ENCODE data around the gene PRKCA. TPM values are rescaled to one million over a fixed set of nuclear protein-coding genes. Genes with fewer than 3 reads are reported as not detected.

The PRKCA gene
- total and polyA plus RNA-seq, 2 of the 13 experiments (the other 11 are each of a cell fraction or from before 2014, with no cell fraction given): 18.5 to 21.5 TPM

DNA sequence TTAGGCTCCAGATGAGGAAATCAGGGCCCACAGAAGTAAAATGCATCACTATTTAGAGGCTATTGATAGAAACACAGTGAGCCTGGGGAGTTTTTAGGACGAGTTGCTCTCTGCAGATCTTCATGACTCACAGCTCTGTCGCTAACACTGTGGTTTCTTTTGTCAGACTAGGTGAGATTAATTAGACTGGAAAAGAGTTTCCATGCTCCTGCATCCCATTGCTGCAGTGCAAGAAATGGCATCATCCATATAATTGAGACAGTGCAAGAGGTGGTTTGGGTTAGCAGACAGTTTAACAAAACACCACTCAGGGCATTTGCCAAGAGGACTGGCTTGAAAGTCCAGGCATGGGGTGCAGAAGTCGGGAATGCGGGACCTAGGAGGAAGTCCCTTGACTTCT, 333.7 kb downstream of the PRKCA start:
- no peak for ATAC-seq
- no peaks in the 10 kb centered on the region for H3K79me2 ChIP-seq (ENCODE audit: insufficient read depth, low read length)
- H3K4me3 ChIP-seq (replicated peaks in 1 of 3; ENCODE audit: insufficient read depth in 1 of 3, low read depth in 2 of 3, low read length in 3 of 3): no peak overlapping the region
- H3K4me2 ChIP-seq (ENCODE audit: low read depth, low read length): no peak overlapping the region
- 98% methylated on average over 4 of the region's 4 CpGs for WGBS (ENCODE audit: low lambda C conversion rate)
- no peak overlapping the region for H3K27ac ChIP-seq (ENCODE audit: extremely low read length, insufficient read depth, low read length)
- no peak overlapping the region for H3K9ac ChIP-seq (ENCODE audit: insufficient read depth, low read depth, low read length)
- intact Hi-C loops (cut with micrococcal nuclease; ENCODE audit: unreplicated experiment) (no loop called here), in situ Hi-C loops (cut with HindIII; ENCODE audit: extremely low pct_ligation_motif_present, low pct_unique_long_range_greater_than_20kb) (no loop called here)
- H3K4me1 ChIP-seq (ENCODE audit: insufficient read depth, low read length): no peaks in the 10 kb centered on the region
- POLR2A ChIA-PET: no interaction called here
- no peaks in the 10 kb centered on the region for H3K9me3 ChIP-seq (ENCODE audit: low read length)
- H2AFZ ChIP-seq (ENCODE audit: low read length): no peak overlapping the region
- no peak for FAIRE-seq
- TF ChIP-seq, protein P1, sequence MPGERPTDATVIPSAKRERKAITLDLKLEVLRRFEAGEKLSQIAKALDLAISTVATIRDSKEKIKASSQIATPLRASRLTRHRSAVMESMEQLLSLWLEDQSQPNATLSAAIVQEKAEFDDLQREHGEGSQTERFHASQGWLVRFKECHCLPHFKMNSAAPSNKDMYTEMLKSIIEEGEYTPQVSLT (CRISPR knock-in tag; IDR thresholded peaks at IDR 0.05; ENCODE audit: borderline replicate concordance, low read depth): no peak
- no peak for TF ChIP-seq KLF9 (CRISPR knock-in tag; IDR thresholded peaks at IDR 0.05; ENCODE audit: low read depth)
- H4K20me1 ChIP-seq (ENCODE audit: insufficient read depth, low read length): no peaks in the 10 kb centered on the region
- BruUV-seq (replicated peaks): no TSS peak
- no peaks in the 10 kb centered on the region for H3K27me3 ChIP-seq (ENCODE audit: control insufficient read depth in 1 of 2, insufficient read depth in 2 of 2, low read length in 2 of 2)
- DNase-seq (ENCODE audit: low spot score): no peak
- CTCF ChIA-PET (ENCODE audit: low intra/inter-chr PET ratio, low total read pairs): no interaction called here
- H3K36me3 ChIP-seq (replicated peaks in 1 of 2; ENCODE audit: control insufficient read depth in 1 of 2, insufficient read depth in 2 of 2, low read length in 2 of 2): peaks cover 3 to 11% of the 10 kb centered on the region in 2 experiments; a peak in 2 of 5 replicates

DNA sequence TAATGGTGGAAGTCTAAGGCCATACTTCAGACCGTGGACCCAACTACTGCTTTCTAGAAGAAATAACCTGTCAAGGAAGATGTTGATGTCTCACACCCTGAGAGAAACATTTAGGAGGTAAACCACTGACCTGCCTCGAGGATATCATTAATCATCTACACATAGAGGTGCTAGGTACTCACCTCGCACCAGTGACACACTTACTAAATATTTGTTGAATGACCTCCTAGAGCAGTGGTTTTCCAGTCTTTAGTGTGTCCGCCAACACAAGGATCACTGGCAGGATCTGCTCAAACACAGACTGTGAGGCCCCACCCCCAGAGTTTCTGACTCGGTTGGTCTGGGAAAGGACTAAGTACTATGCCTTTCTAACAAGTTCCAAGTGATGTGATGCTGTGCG, 335.1 kb downstream of the PRKCA start:
- H3K27ac ChIP-seq (ENCODE audit: extremely low read length, insufficient read depth, low read length): no peak overlapping the region
- no TSS peak for BruUV-seq (replicated peaks)
- WGBS (ENCODE audit: low lambda C conversion rate): 95% methylated on average over 6 of the region's 6 CpGs
- intact Hi-C loops (cut with micrococcal nuclease; ENCODE audit: unreplicated experiment) (no loop called here), in situ Hi-C loops (cut with HindIII; ENCODE audit: extremely low pct_ligation_motif_present, low pct_unique_long_range_greater_than_20kb) (no loop called here)
- no peak overlapping the region for H3K4me3 ChIP-seq (replicated peaks in 1 of 3; ENCODE audit: insufficient read depth in 1 of 3, low read depth in 2 of 3, low read length in 3 of 3)
- H3K27me3 ChIP-seq (ENCODE audit: control insufficient read depth in 1 of 2, insufficient read depth in 2 of 2, low read length in 2 of 2): no peaks in the 10 kb centered on the region
- no peak overlapping the region for H3K4me2 ChIP-seq (ENCODE audit: low read depth, low read length)
- DNase-seq (ENCODE audit: low spot score) (no peak), ATAC-seq (no peak), FAIRE-seq (no peak)
- no peaks in the 10 kb centered on the region for H4K20me1 ChIP-seq (ENCODE audit: insufficient read depth, low read length)
- POLR2A ChIA-PET: no interaction called here
- H3K4me1 ChIP-seq (ENCODE audit: insufficient read depth, low read length): no peaks in the 10 kb centered on the region
- no peaks in the 10 kb centered on the region for H3K79me2 ChIP-seq (ENCODE audit: insufficient read depth, low read length)
- H3K36me3 ChIP-seq (replicated peaks in 1 of 2; ENCODE audit: control insufficient read depth in 1 of 2, insufficient read depth in 2 of 2, low read length in 2 of 2): peaks cover 3 to 13% of the 10 kb centered on the region in 2 experiments; a peak in 2 of 5 replicates
- H3K9me3 ChIP-seq (ENCODE audit: low read length): no peaks in the 10 kb centered on the region
- CTCF ChIA-PET (ENCODE audit: low intra/inter-chr PET ratio, low total read pairs): no interaction called here
- no peak overlapping the region for H3K9ac ChIP-seq (ENCODE audit: insufficient read depth, low read depth, low read length)
- no peak overlapping the region for H2AFZ ChIP-seq (ENCODE audit: low read length)
- no peak for TF ChIP-seq ZNF563 (CRISPR knock-in tag; IDR thresholded peaks at IDR 0.05)
- no peak for TF ChIP-seq XRCC5 (optimal IDR thresholded peaks at IDR 0.05; ENCODE audit: low read length)
- TF ChIP-seq ZNF75D (CRISPR knock-in tag; IDR thresholded peaks at IDR 0.05; ENCODE audit: borderline replicate concordance): no peak
- TF ChIP-seq, protein P2, sequence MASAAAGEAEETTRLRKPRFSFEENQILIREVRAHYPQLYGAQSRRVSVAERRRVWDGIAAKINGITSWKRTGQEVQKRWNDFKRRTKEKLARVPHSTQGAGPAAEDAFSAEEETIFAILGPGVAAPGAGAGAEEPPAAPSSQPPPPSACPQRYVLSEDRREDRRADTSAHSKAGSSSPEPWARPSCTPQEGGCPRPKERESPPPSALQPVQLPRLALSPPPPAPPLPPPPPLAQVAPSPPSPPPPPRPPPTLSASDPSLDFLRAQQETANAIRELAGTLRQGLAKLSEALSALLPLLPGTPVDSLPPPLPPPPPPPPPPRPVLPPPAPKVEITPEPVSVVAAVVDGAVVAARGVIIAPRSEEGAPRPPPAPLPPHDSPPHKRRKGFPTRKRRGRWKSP (CRISPR knock-in tag; IDR thresholded peaks at IDR 0.05): no peak
- TF ChIP-seq ZNF343 (CRISPR knock-in tag; IDR thresholded peaks at IDR 0.05): no peak
- TF ChIP-seq ISX (CRISPR knock-in tag; conservative IDR thresholded peaks at IDR 0.05): no peak
- no peak for TF ChIP-seq ATAD3A (CRISPR knock-in tag; IDR thresholded peaks at IDR 0.05)
- TF ChIP-seq CAMTA2 (CRISPR knock-in tag; IDR thresholded peaks at IDR 0.05; ENCODE audit: borderline replicate concordance): no peak
- no peak for TF ChIP-seq ZNF101 (CRISPR knock-in tag; IDR thresholded peaks at IDR 0.05; ENCODE audit: borderline replicate concordance, low read depth)
- no peak for TF ChIP-seq SUZ12 (IDR thresholded peaks at IDR 0.05; ENCODE audit: low read depth, low read length)
- no peak for TF ChIP-seq NRL (CRISPR knock-in tag; IDR thresholded peaks at IDR 0.05; ENCODE audit: borderline replicate concordance)
- no peak for TF ChIP-seq ZFP36L1 (CRISPR knock-in tag; IDR thresholded peaks at IDR 0.05)
- no peak for TF ChIP-seq ZNF230 (CRISPR knock-in tag; IDR thresholded peaks at IDR 0.05)
- no peak for TF ChIP-seq ZKSCAN8 (CRISPR knock-in tag; IDR thresholded peaks at IDR 0.05; ENCODE audit: borderline replicate concordance)
- no peak for TF ChIP-seq ZNF44 (CRISPR knock-in tag; IDR thresholded peaks at IDR 0.05)
- TF ChIP-seq GFI1 (CRISPR knock-in tag; IDR thresholded peaks at IDR 0.05; ENCODE audit: borderline replicate concordance): no peak
- TF ChIP-seq REPIN1 (CRISPR knock-in tag; IDR thresholded peaks at IDR 0.05; ENCODE audit: borderline replicate concordance, low read depth): no peak
- TF ChIP-seq, protein P3, sequence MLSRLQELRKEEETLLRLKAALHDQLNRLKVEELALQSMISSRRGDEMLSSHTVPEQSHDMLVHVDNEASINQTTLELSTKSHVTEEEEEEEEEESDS (CRISPR knock-in tag; IDR thresholded peaks at IDR 0.05; ENCODE audit: borderline replicate concordance): no peak

Measured in HepG2 (cell line).